SK-N-SH (cell line): ENCODE results near the gene PAK1. TPM values are rescaled to one million over a fixed set of nuclear protein-coding genes. Genes with fewer than 3 reads are reported as not detected.

Source experiments
- CTCF ChIA-PET: fragments of 300-600, 350-600 bp; formaldehyde crosslinking; extraction: SDS; loops from one replicate; lab custom pipeline; 2021; lab: Yijun Ruan, JAX
- POLR2A ChIA-PET: fragments of 350-600 bp; sonication (Branson Sonifier 250); formaldehyde crosslinking; extraction: SDS; loops from one replicate; lab custom pipeline; 2020; ENCODE audit warnings: antibody characterized with exemption, inconsistent platforms; lab: Yijun Ruan, JAX
- DNase-seq: peaks from one replicate; pipeline ENCODE4 v3.0.0; 2012
- H2AFZ ChIP-seq: fragments of 200-600 bp; sonication (generic); 2 replicates; pipeline ENCODE4 v1.8.1; 2016; ENCODE audit warnings: antibody characterized with exemption, mild to moderate bottlenecking, low read depth
- H3F3A ChIP-seq: fragments of 200-600 bp; sonication (generic); replicated peaks from 2 replicates; pipeline ENCODE3; 2016; ENCODE audit warnings: antibody characterized with exemption, mild to moderate bottlenecking; ENCODE audit not compliant: insufficient read depth
- H3K27ac ChIP-seq, 2 experiments: fragments of 200-500 bp in 1 of 2; fragments of 200-600 bp in 1 of 2; sonication (Bioruptor generic) in 1 of 2; sonication (generic), shearing (Covaris generic) in 1 of 2; 2 replicates each; pipeline versions ENCODE4 v1.5.1 to v1.6.1; 2014 to 2016; ENCODE audit warnings: low read depth in 2 of 2, inconsistent platforms in 1 of 2, low read length in 1 of 2, mild to moderate bottlenecking in 1 of 2, mixed read lengths in 1 of 2
- H3K27me3 ChIP-seq: fragments of 200-600 bp; sonication (generic), shearing (Covaris generic); 2 replicates; pipeline ENCODE4 v1.6.1; 2016; ENCODE audit warnings: mixed run types; ENCODE audit not compliant: insufficient read depth
- H3K36me3 ChIP-seq, 2 experiments: fragments of 200-500 bp in 1 of 2; fragments of 200-600 bp in 1 of 2; sonication (Bioruptor generic) in 1 of 2; sonication (generic) in 1 of 2; replicated peaks in 1 of 2; 2 replicates each; pipeline versions ENCODE3 to v1.5.1; 2014 to 2016; ENCODE audit warnings: low read length in 1 of 2, mild to moderate bottlenecking in 1 of 2; ENCODE audit not compliant: insufficient read depth in 2 of 2, control insufficient read depth in 1 of 2
- H3K4me1 ChIP-seq, 2 experiments: fragments of 200-500 bp in 1 of 2; fragments of 200-600 bp in 1 of 2; sonication (Bioruptor generic) in 1 of 2; sonication (generic), shearing (Covaris generic) in 1 of 2; 2 replicates each; pipeline versions ENCODE4 v1.5.1 to v1.6.1; 2014 to 2016; ENCODE audit warnings: low read depth in 1 of 2, low read length in 1 of 2, mixed run types in 1 of 2; ENCODE audit not compliant: insufficient read depth in 2 of 2, control insufficient read depth in 1 of 2
- H3K4me2 ChIP-seq: fragments of 200-600 bp; sonication (generic), shearing (Covaris generic); 2 replicates; pipeline ENCODE4 v1.6.1; 2017; ENCODE audit warnings: mixed run types
- H3K4me3 ChIP-seq, 2 experiments: fragments of 200-500 bp in 1 of 2; fragments of 200-600 bp in 1 of 2; sonication (Bioruptor generic) in 1 of 2; sonication (generic), shearing (Covaris generic) in 1 of 2; 2 replicates each; pipeline versions ENCODE4 v1.5.1 to v1.8.1; 2014 to 2016; ENCODE audit warnings: low read depth in 2 of 2, inconsistent platforms in 1 of 2, low read length in 1 of 2, mild to moderate bottlenecking in 1 of 2, mixed read lengths in 1 of 2, moderate library complexity in 1 of 2
- H3K79me2 ChIP-seq: fragments of 200-600 bp; sonication (generic); 2 replicates; pipeline ENCODE4 v1.8.1; 2017; ENCODE audit warnings: mild to moderate bottlenecking; ENCODE audit not compliant: insufficient read depth
- H3K9ac ChIP-seq: fragments of 200-600 bp; sonication (generic); 2 replicates; pipeline ENCODE4 v1.6.1; 2017; ENCODE audit warnings: mixed run types
- H3K9me2 ChIP-seq: fragments of 200-600 bp; sonication (generic); 2 replicates; pipeline ENCODE4 v1.6.1; 2017; ENCODE audit warnings: mixed run types
- H3K9me3 ChIP-seq: fragments of 200-600 bp; sonication (generic); 2 replicates; pipeline ENCODE4 v1.6.1; 2017; ENCODE audit warnings: mixed run types, mild to moderate bottlenecking, moderate library complexity
- H4K20me1 ChIP-seq: fragments of 200-600 bp; sonication (generic); 2 replicates; pipeline ENCODE4 v1.6.1; 2017; ENCODE audit warnings: mild to moderate bottlenecking, mixed run types; ENCODE audit not compliant: insufficient read depth
- EP300 ChIP-seq, 2 experiments: IDR thresholded peaks; 2 replicates each; pipeline versions ENCODE4 v1.4.0 to v1.6.1; 2012; ENCODE audit warnings: borderline replicate concordance in 1 of 2, low read depth in 1 of 2, low read length in 1 of 2
- FOSL2 ChIP-seq: IDR thresholded peaks from 2 replicates; pipeline ENCODE4 v1.4.0; 2012; ENCODE audit warnings: low read depth, mild to moderate bottlenecking, moderate library complexity, borderline replicate concordance
- FOXM1 ChIP-seq: IDR thresholded peaks from 2 replicates; pipeline ENCODE4 v1.4.0; 2012; ENCODE audit warnings: low read depth, mild to moderate bottlenecking
- JUND ChIP-seq: IDR thresholded peaks from 2 replicates; pipeline ENCODE4 v1.4.0; 2012
- MXI1 ChIP-seq: IDR thresholded peaks from 2 replicates; pipeline ENCODE4 v1.6.1; 2012; ENCODE audit warnings: mild to moderate bottlenecking, low read depth, low read length, improper control_type of control experiment
- TAF1 ChIP-seq: IDR thresholded peaks from 2 replicates; pipeline ENCODE4 v1.6.1; 2012; ENCODE audit warnings: low read depth, mild to moderate bottlenecking, low read length, moderate library complexity, borderline replicate concordance
- YY1 ChIP-seq: IDR thresholded peaks from 2 replicates; pipeline ENCODE4 v1.4.0; 2012; ENCODE audit warnings: low read depth, mild to moderate bottlenecking
- WGBS: methylation state at CpG from one replicate; pipeline ENCODE4 v1.1.6; 2017; ENCODE audit warnings: low lambda C conversion rate; 5-methylcytosine and 5-hydroxymethylcytosine counted together
- polyA plus RNA-seq, 3 experiments: library from polyadenylated mRNA; depleted of rRNA; stranded (reverse); fragments of >200 nt; gene quantifications; 2 replicates each; pipeline ENCODE4 v1.2.3, GENCODE V29; 2012
- TF ChIP-seq, protein P1 (sequence below): IDR thresholded peaks from 2 replicates; pipeline ENCODE4 v1.4.0; 2012; ENCODE audit warnings: low read depth
- TF ChIP-seq, protein P2 (sequence below): fragments of 150-350 bp; IDR thresholded peaks from 2 replicates; pipeline ENCODE4 v1.6.1; 2017; ENCODE audit warnings: antibody characterized with exemption, low read length, low read depth, borderline replicate concordance
- TF ChIP-seq, protein P3 (sequence below): IDR thresholded peaks from 2 replicates; pipeline ENCODE4 v1.4.0; 2012; ENCODE audit warnings: low read depth, borderline replicate concordance

Gene PAK1
- polyA plus RNA-seq, 1 of the 3 experiments (the other 2 are of a cell fraction): 17.9 TPM

DNA sequence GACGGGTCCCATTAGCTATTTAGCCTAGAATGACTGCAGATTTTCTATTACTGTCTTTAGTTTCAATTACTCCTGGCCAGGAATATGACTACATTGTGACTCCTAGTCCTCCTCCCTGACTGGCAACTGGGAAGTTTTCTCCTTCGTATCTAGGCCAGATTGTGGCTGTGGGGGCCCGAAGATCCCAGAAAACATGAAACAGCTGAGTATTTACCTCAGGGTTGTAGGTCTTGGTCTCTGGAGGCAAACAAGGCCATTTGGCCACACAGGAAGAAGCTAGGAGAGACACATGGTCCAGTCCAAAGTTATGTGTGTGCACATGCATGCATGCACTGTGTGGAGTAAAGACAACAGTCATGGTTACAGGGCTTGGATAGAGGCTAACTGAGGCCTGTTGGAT lies 162.2 kb downstream of the PAK1 start:
- 89% methylated on average over 3 of the region's 3 CpGs for WGBS
- CTCF ChIA-PET: no interaction called here

DNA sequence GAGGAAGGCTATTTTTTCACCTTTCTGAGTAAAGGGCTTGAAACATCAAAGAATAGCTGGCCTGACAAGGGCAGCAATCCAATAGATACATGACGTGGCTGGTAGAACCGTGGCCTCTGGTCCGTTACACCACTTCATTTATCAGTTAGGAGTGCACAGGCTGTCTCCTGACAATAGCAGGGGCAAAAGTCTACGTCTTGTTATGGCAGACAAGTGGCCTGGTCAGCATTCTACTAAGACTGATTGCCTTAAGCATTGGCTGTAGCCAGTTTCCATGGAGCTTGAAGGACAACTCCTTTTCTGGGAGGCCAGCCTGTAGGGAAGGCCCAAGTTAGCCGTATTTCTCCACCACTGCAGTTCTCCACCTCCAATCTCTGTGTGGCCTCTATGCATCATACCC lies 163.2 kb downstream of the PAK1 start:
- POLR2A ChIA-PET: no interaction called here
- Histone ChIP-seq H3K9ac (no peak overlapping the region), H3K4me3 (no peak overlapping the region), H3F3A (no peaks in the 10 kb centered on the region), H3K27me3 (no peaks in the 10 kb centered on the region), H2AFZ (no peak overlapping the region), H3K4me1 (no peaks in the 10 kb centered on the region), H4K20me1 (no peaks in the 10 kb centered on the region), H3K27ac (no peak overlapping the region), H3K79me2 (no peaks in the 10 kb centered on the region), H3K36me3 (no peaks in the 10 kb centered on the region), H3K9me2 (no peaks in the 10 kb centered on the region), H3K4me2 (no peak overlapping the region), H3K9me3 (no peaks in the 10 kb centered on the region)
- 68% methylated on average over 5 of the region's 5 CpGs for WGBS
- TF ChIP-seq MXI1: no peak
- TF ChIP-seq FOXM1: no peak
- TF ChIP-seq, protein P1, sequence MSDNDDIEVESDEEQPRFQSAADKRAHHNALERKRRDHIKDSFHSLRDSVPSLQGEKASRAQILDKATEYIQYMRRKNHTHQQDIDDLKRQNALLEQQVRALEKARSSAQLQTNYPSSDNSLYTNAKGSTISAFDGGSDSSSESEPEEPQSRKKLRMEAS: no peak
- TF ChIP-seq JUND: no peak
- TF ChIP-seq, protein P2, sequence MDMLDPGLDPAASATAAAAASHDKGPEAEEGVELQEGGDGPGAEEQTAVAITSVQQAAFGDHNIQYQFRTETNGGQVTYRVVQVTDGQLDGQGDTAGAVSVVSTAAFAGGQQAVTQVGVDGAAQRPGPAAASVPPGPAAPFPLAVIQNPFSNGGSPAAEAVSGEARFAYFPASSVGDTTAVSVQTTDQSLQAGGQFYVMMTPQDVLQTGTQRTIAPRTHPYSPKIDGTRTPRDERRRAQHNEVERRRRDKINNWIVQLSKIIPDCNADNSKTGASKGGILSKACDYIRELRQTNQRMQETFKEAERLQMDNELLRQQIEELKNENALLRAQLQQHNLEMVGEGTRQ: no peak
- no peak for TF ChIP-seq TAF1
- no peak for TF ChIP-seq YY1
- TF ChIP-seq FOSL2: no peak
- DNase-seq: no peak
- CTCF ChIA-PET: no interaction called here

More for the DNA sequence above, 162.2 kb downstream of the PAK1 start:
- Histone ChIP-seq H3K27ac (no peak overlapping the region), H3K79me2 (no peaks in the 10 kb centered on the region), H3K9ac (no peak overlapping the region), H4K20me1 (no peaks in the 10 kb centered on the region), H3K4me3 (no peak overlapping the region), H3F3A (no peaks in the 10 kb centered on the region), H2AFZ (no peak overlapping the region), H3K36me3 (no peaks in the 10 kb centered on the region), H3K4me1 (no peaks in the 10 kb centered on the region), H3K4me2 (no peak overlapping the region), H3K9me3 (no peaks in the 10 kb centered on the region), H3K9me2 (no peaks in the 10 kb centered on the region), H3K27me3 (no peaks in the 10 kb centered on the region)
- TF ChIP-seq, protein P3, sequence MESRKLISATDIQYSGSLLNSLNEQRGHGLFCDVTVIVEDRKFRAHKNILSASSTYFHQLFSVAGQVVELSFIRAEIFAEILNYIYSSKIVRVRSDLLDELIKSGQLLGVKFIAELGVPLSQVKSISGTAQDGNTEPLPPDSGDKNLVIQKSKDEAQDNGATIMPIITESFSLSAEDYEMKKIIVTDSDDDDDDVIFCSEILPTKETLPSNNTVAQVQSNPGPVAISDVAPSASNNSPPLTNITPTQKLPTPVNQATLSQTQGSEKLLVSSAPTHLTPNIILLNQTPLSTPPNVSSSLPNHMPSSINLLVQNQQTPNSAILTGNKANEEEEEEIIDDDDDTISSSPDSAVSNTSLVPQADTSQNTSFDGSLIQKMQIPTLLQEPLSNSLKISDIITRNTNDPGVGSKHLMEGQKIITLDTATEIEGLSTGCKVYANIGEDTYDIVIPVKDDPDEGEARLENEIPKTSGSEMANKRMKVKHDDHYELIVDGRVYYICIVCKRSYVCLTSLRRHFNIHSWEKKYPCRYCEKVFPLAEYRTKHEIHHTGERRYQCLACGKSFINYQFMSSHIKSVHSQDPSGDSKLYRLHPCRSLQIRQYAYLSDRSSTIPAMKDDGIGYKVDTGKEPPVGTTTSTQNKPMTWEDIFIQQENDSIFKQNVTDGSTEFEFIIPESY: no peak
- TF ChIP-seq EP300 (IDR thresholded peaks at IDR 0.05; ENCODE audit: borderline replicate concordance in 1 of 2, low read depth in 1 of 2, low read length in 1 of 2): no peak
- TF ChIP-seq MXI1: no peak
- DNase-seq: no peak
- POLR2A ChIA-PET: no interaction called here
